GM18507 (cell line): ENCODE results near the gene F8A1.
"Not testable (repeated sequence)": the region's sequence is repeated elsewhere in the genome, so short reads cannot be mapped to it uniquely, and the experiment has no call there.

Source experiments
- DNase-seq: peaks from one replicate; pipeline ENCODE4 v3.0.0; 2011; ENCODE audit warnings: low read depth; ENCODE audit not compliant: insufficient read length; ENCODE audit errors: extremely low spot score
- FAIRE-seq: peaks from 2 replicates; lab custom pipeline; 2011; peaks lifted over from hg19 to GRCh38; lab: Jason Lieb, UNC

F8A1 gene

GRCh38 chrX:154886069-154886788 lies at the start of gene F8A1:
F8A1 (plus strand) TSS chrX:154886355; CDS start chrX:154886375, 20 bp downstream.
- not testable (repeated sequence) for FAIRE-seq, DNase-seq

GRCh38 chrX:154840856-154841255 lies 45.3 kb upstream of the F8A1 start:
- peak; percentile 80 for FAIRE-seq

DNA sequence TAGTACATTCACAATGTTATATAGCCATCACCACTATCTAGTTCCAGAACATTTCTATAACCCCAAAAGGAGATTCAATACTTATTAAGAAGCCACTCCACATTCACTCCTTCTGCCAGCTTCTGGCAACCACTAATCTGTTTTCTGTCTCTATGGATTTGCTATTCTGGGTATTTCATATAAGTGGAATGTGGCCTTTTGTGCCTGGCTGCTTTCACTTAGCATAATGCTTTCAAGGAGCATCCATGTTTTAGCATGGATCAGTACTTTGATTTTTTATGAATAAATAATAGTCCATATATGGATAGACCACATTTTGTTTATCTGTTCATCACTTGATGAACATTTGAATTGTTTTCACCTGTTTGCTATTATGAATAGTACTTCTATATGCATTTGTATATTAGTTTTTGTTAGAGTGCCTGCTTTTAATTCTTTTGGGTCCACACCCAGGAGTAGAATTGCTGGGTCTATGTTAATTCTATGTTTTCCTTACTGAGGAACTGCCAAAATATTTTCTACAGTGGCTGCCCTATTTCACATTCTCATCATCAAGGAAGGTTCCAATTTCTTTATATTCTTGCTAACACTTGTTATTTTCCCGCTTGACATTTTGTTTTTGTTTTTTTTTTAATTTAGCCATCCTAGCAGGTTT lies 35.1 kb upstream of the F8A1 start:
- DNase-seq, result no peak
- no peak for FAIRE-seq

More at GRCh38 chrX:154840856-154841255, 45.3 kb upstream of the F8A1 start:
- no peak for DNase-seq

GRCh38 chrX:154855256-154855655 lies 30.9 kb upstream of the F8A1 start:
- DNase-seq (no peak), FAIRE-seq (no peak)

- DNase-seq, FAIRE-seq: not testable (repeated sequence)
These were observed 17.6 kb upstream of the F8A1 start for GRCh38 chrX:154868522-154868921.

GRCh38 chrX:154873329-154873728 lies 12.8 kb upstream of the F8A1 start:
- FAIRE-seq (no peak), DNase-seq (no peak)

DNA sequence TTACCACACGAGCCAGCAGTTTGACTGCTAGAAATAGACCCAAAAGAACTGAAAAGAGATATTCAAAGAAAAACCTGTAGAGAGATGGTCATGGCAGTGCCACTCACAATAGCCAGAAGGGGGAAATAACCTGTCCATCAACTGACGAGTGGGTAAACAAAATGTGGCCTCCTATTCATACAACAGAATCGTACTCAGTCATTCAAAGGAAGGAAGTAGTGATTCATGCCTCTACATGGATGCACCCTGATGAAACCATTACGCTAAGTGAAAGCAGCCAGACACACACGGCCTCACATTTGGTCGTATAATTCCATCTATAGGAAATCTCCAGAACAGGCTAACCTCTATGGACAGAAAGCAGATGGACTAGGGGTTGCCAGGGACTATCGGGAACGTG lies 2.1 kb upstream of the F8A1 start:
- not testable (repeated sequence) for DNase-seq, FAIRE-seq

DNA sequence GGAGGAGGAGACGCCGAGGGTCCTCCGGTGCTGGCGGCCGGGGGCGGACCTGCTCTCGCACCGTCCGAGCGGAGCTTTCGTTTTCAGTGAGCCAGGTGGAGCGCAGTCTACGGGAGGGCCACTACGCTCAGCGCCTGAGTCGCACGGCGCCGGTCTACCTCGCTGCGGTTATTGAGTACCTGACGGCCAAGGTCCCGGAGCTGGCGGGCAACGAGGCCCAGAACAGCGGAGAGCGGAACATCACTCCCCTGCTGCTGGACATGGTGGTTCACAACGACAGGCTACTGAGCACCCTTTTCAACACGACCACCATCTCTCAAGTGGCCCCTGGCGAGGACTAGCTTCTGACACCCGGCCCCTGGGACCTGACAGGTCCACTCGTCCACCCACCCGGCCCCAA lies 1.1 kb upstream of the F8A1 start:
- not testable (repeated sequence) for DNase-seq, FAIRE-seq

DNA sequence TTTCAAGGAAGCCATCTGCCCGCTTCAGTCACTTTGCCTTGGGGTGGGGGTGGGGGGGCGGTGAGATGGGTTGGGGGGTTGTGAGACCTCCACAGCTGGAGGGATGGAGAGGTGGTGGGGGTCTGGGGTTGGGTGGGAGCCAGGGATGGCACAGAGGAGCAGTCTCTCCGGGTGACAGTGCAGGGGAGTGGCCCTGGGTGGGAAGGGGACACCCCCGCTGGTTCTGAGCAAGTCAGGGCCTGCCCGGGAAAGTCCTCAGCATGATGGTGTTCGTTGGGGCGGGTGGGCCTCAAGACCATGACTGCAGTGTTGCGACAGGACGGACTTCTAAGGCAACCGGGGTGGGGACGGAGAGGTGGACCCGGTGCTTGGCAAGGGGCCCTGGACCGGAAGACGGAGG lies 606 bp upstream of the F8A1 start:
- not testable (repeated sequence) for DNase-seq, FAIRE-seq

- not testable (repeated sequence) for FAIRE-seq, DNase-seq
These were observed 650 bp downstream of the F8A1 start for GRCh38 chrX:154886789-154887221.

GRCh38 chrX:154890990-154891639 lies 5.0 kb downstream of the F8A1 start:
- FAIRE-seq, result no peak
- no peak for DNase-seq

DNA sequence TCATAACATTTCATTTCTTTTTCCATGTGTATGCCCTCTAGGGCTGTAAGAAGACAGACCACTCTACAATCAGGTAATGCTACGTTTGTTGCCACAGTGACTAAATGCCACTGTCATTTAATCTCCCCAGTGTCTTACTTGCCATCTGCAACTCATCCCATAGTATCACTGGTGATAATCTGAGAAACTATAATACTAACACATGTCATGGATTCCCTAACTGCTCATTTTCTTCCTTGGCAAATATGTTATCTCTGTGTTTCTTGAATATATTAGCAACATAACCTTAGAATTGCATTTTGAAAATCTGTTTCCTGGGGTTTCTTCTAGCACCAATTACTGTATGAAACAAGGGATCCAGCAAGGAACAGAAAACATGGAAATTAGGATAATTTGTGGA lies 6.1 kb downstream of the F8A1 start:
- DNase-seq (no peak), FAIRE-seq (no peak)

- FAIRE-seq (no peak), DNase-seq (no peak)
These were observed 14.2 kb downstream of the F8A1 start for GRCh38 chrX:154900323-154900722.

DNA sequence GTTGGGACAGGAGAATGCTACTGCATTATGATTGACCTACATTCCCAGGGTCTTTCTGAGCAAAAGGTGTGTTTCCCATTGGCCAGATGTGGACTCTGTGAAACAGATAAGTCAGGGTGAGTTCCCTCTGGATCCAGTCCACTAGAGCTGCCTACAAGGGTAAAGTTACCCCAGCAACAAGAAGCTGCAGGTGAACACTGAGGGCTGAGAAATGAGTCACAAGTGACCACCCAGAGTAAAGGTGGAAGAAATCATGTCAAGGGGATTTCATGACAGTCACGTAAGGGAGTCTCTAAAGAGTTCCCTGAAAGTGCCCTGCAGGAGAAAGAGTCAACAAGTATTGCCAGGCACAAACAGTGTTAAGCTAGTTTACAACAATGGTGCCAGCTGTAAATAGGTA lies 16.3 kb downstream of the F8A1 start:
- DNase-seq (no peak), FAIRE-seq (no peak)

- no peak for DNase-seq
These were observed 22.7 kb downstream of the F8A1 start for GRCh38 chrX:154908821-154909220.

GRCh38 chrX:154910048-154910447 lies 23.9 kb downstream of the F8A1 start:
- not testable (repeated sequence) for FAIRE-seq, DNase-seq

More at GRCh38 chrX:154908821-154909220, 22.7 kb downstream of the F8A1 start:
- FAIRE-seq, result no peak

- not testable (repeated sequence) for DNase-seq, FAIRE-seq
These were observed 24.4 kb downstream of the F8A1 start for GRCh38 chrX:154910528-154910927.

DNA sequence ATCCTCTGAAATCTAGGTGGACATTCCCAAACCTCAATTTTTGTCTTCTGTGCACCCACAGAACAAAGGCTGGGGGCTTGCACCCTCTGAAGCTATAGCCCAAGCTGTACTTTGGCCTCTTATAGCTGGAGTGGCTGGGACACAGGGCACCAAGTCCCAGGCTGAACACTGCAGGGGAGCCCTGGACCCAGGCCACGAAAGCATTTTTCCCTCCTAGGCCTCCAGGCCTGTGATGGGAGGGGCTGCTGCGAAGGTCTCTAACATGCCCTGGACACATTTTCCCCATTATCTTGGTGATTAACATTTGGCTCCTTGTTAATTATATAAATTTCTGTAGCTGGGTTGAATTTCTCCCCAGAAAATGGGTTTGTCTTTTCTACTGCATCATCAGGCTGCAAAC lies 27.9 kb downstream of the F8A1 start:
- DNase-seq (no peak), FAIRE-seq (no peak)

DNA sequence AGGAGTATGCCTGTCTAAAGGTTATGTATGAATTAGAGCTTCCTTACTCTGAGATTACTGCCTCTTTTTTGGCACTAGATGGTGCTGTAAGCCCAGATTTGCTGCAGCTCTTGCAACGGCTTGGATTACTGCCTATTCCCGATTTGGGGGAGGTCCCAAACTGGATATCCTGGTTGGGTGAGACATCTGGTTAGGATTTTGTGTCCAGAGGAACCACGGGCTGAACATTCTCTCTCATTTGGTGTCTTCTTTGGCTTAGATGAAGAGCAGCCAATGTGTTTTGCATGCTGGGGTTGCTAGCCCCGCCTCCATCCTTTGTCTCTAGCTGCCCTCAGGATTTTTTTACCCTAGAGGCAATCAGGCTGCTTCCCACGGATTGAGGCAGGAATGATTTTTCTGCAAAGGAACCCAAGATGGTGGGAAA lies 31.9 kb downstream of the F8A1 start:
- FAIRE-seq (peak; percentile 91), DNase-seq (no peak)

GRCh38 chrX:154924771-154925170 lies 38.6 kb downstream of the F8A1 start:
- not testable (repeated sequence) for FAIRE-seq, DNase-seq
